ENCODE results near the gene LPIN1. TPM values are rescaled to one million over a fixed set of nuclear protein-coding genes. Genes with fewer than 3 reads are reported as not detected.

LPIN1 gene
- total RNA-seq, 2 experiments from 2014 or later: 115 to 128 TPM

- ChIA-PET CTCF (no interaction called here), POLR2A (no interaction called here)
- no peak overlapping the region for H3K27ac Mint-ChIP-seq
- no peaks in the 10 kb centered on the region for H3K27me3 ChIP-seq (ENCODE audit: control insufficient read depth in 1 of 2, insufficient read depth in 2 of 2, low read length in 2 of 2)
- intact Hi-C loops (cut with DNase I, micrococcal nuclease): no loop called here
- no peaks in the 10 kb centered on the region for H3K4me1 ChIP-seq (ENCODE audit: insufficient read depth, low read length)
- H3K27ac ChIP-seq (ENCODE audit: low read depth in 1 of 2, low read length in 2 of 2): no peak overlapping the region
- H3K4me3 Mint-ChIP-seq: no peak overlapping the region
- H3K4me3 ChIP-seq (ENCODE audit: low read length): no peak overlapping the region
- no peaks in the 10 kb centered on the region for H3K9me3 ChIP-seq (ENCODE audit: control insufficient read depth in 1 of 2, insufficient read depth in 1 of 2, low read length in 2 of 2)
- H3K9me3 Mint-ChIP-seq: no peaks in the 10 kb centered on the region
- DNase-seq (no peak), ATAC-seq (ENCODE audit: poor library complexity) (no peak)
- peaks cover 83% of the 10 kb centered on the region for H3K36me3 ChIP-seq (ENCODE audit: insufficient read depth, low read length)
- peaks cover 97% of the 10 kb centered on the region for H3K36me3 Mint-ChIP-seq (ENCODE audit: low read depth)
- H3K27me3 Mint-ChIP-seq: no peaks in the 10 kb centered on the region
- no peaks in the 10 kb centered on the region for H3K4me1 Mint-ChIP-seq (ENCODE audit: low read depth)
- TF ChIP-seq CTCF (IDR thresholded peaks at IDR 0.05): no peak
These were observed 61.6 kb downstream of the LPIN1 start for GRCh38 chr2:11808016-11808400.

DNA sequence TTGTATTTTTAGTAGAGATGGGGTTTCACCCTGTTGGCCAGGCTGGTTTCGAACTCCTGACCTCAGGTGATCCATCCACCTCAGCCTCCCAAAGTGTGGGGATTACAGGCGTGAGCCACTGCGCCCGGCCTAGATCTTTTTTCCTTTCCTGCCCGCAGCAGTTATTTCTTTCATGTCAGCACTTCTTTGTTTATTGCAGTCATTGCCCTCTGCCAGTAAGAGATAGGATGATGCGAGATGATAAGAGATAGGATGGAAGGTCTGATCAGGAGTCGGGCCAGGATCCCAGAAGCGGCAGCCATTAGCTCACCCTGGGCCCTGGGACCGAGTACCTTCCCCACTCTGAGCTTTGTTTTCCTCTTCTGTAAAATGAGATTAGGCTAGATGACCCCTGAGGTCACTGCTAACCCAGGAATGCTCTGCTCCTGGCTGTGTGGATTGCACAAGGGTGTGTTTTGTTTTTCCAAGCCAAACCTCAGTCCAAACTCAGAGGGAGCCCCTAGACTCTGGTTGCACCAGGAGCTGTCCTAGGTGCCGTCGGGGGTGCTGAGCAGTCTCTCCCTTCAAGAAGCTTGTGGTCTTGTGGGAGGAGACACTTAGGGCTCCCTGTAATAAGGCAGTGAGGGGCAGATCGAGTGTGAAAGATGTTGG lies 63.3 kb downstream of the LPIN1 start:
- ATAC-seq (ENCODE audit: poor library complexity) (no peak), DNase-seq (no peak)
- H3K27ac Mint-ChIP-seq: no peak overlapping the region
- no peaks in the 10 kb centered on the region for H3K27me3 Mint-ChIP-seq
- H3K9me3 Mint-ChIP-seq: no peaks in the 10 kb centered on the region
- intact Hi-C loops (cut with DNase I, micrococcal nuclease): no loop called here
- H3K36me3 ChIP-seq (ENCODE audit: insufficient read depth, low read length): peaks cover 69% of the 10 kb centered on the region
- peaks cover 95% of the 10 kb centered on the region for H3K36me3 Mint-ChIP-seq (ENCODE audit: low read depth)
- no peaks in the 10 kb centered on the region for H3K27me3 ChIP-seq (ENCODE audit: control insufficient read depth in 1 of 2, insufficient read depth in 2 of 2, low read length in 2 of 2)
- H3K4me1 Mint-ChIP-seq (ENCODE audit: low read depth): no peaks in the 10 kb centered on the region
- TF ChIP-seq CTCF (IDR thresholded peaks at IDR 0.05): no peak
- H3K9me3 ChIP-seq (ENCODE audit: control insufficient read depth in 1 of 2, insufficient read depth in 1 of 2, low read length in 2 of 2): no peaks in the 10 kb centered on the region
- POLR2A ChIA-PET: interaction anchor here (1.1 kb wide), 1 partner anchor 654 kb away, joined by 3 read pairs; the partner anchor contains the start of gene SLC66A3
- H3K4me1 ChIP-seq (ENCODE audit: insufficient read depth, low read length): no peaks in the 10 kb centered on the region
- H3K4me3 Mint-ChIP-seq: no peak overlapping the region
- CTCF ChIA-PET: no interaction called here
- H3K4me3 ChIP-seq (ENCODE audit: low read length): no peak overlapping the region
- no peak overlapping the region for H3K27ac ChIP-seq (ENCODE audit: low read depth in 1 of 2, low read length in 2 of 2)

- no peaks in the 10 kb centered on the region for H3K4me1 ChIP-seq (ENCODE audit: insufficient read depth, low read length)
- DNase-seq (no peak), ATAC-seq (ENCODE audit: poor library complexity) (no peak)
- Mint-ChIP-seq H3K9me3 (no peaks in the 10 kb centered on the region), H3K4me3 (no peak overlapping the region), H3K27ac (no peak overlapping the region), H3K36me3 (ENCODE audit: low read depth) (peaks cover 95% of the 10 kb centered on the region), H3K4me1 (ENCODE audit: low read depth) (no peaks in the 10 kb centered on the region), H3K27me3 (no peaks in the 10 kb centered on the region)
- ChIA-PET CTCF (no interaction called here), POLR2A (no interaction called here)
- H3K27ac ChIP-seq (ENCODE audit: low read depth in 1 of 2, low read length in 2 of 2): no peak overlapping the region
- intact Hi-C loops (cut with DNase I, micrococcal nuclease): no loop called here
- no peak for TF ChIP-seq CTCF (IDR thresholded peaks at IDR 0.05)
- H3K27me3 ChIP-seq (ENCODE audit: control insufficient read depth in 1 of 2, insufficient read depth in 2 of 2, low read length in 2 of 2): no peaks in the 10 kb centered on the region
- no peak overlapping the region for H3K4me3 ChIP-seq (ENCODE audit: low read length)
- H3K36me3 ChIP-seq (ENCODE audit: insufficient read depth, low read length): peaks cover 69% of the 10 kb centered on the region
- H3K9me3 ChIP-seq (ENCODE audit: control insufficient read depth in 1 of 2, insufficient read depth in 1 of 2, low read length in 2 of 2): no peaks in the 10 kb centered on the region
These were observed 64.0 kb downstream of the LPIN1 start for GRCh38 chr2:11810237-11810977.

All from CD4-positive, alpha-beta T cell (primary cell).